Fibroblast of mammary gland (primary cell): ENCODE data around the gene CACNA1S.

Experiments
- DNase-seq: peaks from one replicate; pipeline ENCODE4 v3.0.0-alpha.2; 2010; ENCODE audit warnings: low read depth
- H3K4me3 ChIP-seq: 2 replicates; pipeline ENCODE4 v1.5.1; 2011; ENCODE audit warnings: low read depth, mild to moderate bottlenecking, low read length, moderate library complexity; ENCODE audit not compliant: control insufficient read depth
- CTCF ChIP-seq: conservative IDR thresholded peaks from 2 replicates; pipeline ENCODE4 v1.5.1; 2011; ENCODE audit warnings: low read depth, low read length, inconsistent platforms; ENCODE audit not compliant: control insufficient read depth, insufficient read depth

Gene CACNA1S

GRCh38 chr1:201020040-201020591 lies 92.1 kb downstream of the CACNA1S start:
- H3K4me3 ChIP-seq: no peak overlapping the region
- DNase-seq: no peak
- TF ChIP-seq CTCF: no peak

DNA sequence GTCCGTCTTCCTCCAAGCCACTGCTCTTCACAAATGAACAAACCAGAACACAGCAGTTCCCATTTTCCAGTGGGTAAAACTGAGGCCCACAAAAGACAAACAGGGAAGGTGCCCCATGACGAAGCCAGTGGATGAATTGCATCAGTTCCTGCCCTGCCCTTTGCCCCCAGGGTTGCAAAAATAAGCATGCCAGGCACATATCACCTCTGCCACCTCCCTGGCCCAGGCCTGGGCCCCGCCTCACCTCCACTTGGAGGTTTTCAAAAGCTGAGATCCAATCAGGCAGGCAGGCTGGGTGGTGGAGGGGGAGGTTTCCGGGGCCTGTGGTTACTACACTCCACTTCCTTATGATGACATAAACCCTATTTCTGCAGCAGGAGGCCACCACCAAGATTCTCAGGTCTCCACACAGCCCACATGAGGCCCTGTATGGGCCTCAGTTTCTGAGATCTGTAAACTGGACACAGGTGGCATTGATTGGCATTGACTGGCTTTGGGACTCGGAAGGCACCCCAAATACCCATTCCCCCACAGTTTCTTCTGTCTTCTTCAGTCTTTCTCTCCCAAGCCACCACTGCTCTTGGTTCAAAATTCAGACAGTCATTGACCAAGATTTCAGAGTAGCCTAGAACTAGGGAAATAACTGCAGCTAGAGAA lies 92.8 kb downstream of the CACNA1S start:
- no peak for TF ChIP-seq CTCF
- DNase-seq: peak; percentile 19
- H3K4me3 ChIP-seq: no peak overlapping the region

DNA sequence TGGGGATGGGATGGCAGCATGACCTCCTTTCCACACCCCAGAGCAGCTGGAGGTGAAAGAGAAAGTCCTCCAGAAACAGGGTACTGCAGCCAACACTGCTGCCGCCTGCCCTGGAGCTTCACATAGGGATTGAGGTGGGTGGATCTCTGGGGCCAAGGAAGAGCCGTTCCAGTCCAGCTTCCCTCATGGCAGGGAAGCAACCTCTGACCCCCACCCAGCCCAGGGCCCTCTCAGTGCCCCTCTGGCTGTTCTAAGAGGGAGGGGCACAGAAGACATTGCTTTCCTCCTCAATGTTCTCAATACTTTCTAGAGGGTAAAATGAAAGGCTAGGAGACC lies 94.4 kb downstream of the CACNA1S start:
- DNase-seq: no peak
- no peak for TF ChIP-seq CTCF
- no peak overlapping the region for H3K4me3 ChIP-seq

- no peak for TF ChIP-seq CTCF
- H3K4me3 ChIP-seq: no peak overlapping the region
- no peak for DNase-seq
Observed at GRCh38 chr1:201016943-201017827, 95.0 kb downstream of the CACNA1S start.

GRCh38 chr1:201016211-201016651 lies 96.0 kb downstream of the CACNA1S start:
- H3K4me3 ChIP-seq: no peak overlapping the region
- DNase-seq: no peak
- TF ChIP-seq CTCF: no peak

- no peak for TF ChIP-seq CTCF
- H3K4me3 ChIP-seq: no peak overlapping the region
- DNase-seq: no peak
Observed at GRCh38 chr1:201015551-201016091, 96.6 kb downstream of the CACNA1S start.
